Progenitor cell of endocrine pancreas (in vitro differentiated cells): ENCODE results near the gene PTPRT. TPM values are rescaled to one million over a fixed set of nuclear protein-coding genes. Genes with fewer than 3 reads are reported as not detected.

Source experiments
- DNase-seq: peaks from one replicate; pipeline ENCODE4 v3.0.0; 2021; ENCODE audit warnings: low spot score; ENCODE audit not compliant: unreplicated experiment
- H3K27ac Mint-ChIP-seq: 2 replicates; pipeline ENCODE4 v1.8.0; 2021; ENCODE audit warnings: mild to moderate bottlenecking, moderate library complexity, mixed read lengths
- H3K27me3 Mint-ChIP-seq: 2 replicates; pipeline ENCODE4 v1.8.0; 2021; ENCODE audit warnings: mixed read lengths
- H3K36me3 Mint-ChIP-seq: 2 replicates; pipeline ENCODE4 v1.8.0; 2022; ENCODE audit warnings: mixed read lengths; ENCODE audit not compliant: insufficient read depth
- H3K4me1 Mint-ChIP-seq: 2 replicates; pipeline ENCODE4 v1.8.0; 2021; ENCODE audit warnings: low read depth, mixed read lengths
- H3K4me3 Mint-ChIP-seq: 2 replicates; pipeline ENCODE4 v1.8.0; 2021; ENCODE audit warnings: low read depth, mild to moderate bottlenecking, moderate library complexity, mixed read lengths
- H3K9me3 Mint-ChIP-seq: 2 replicates; pipeline ENCODE4 v1.8.0; 2021; ENCODE audit warnings: low read depth, mixed read lengths
- CTCF ChIP-seq: fragments of 200-600 bp; sonication (generic); IDR thresholded peaks from one replicate; pipeline ENCODE4 v1.5.0; 2021; ENCODE audit warnings: antibody characterized with exemption, mild to moderate bottlenecking; ENCODE audit not compliant: unreplicated experiment
- total RNA-seq: library from RNA; stranded (reverse); gene quantifications from 2 replicates; pipeline ENCODE4 v1.2.1, GENCODE V29; 2021

Gene PTPRT
- total RNA-seq, 1 donor from 2014 or later: 65.9 TPM

- Mint-ChIP-seq H3K4me3 (no peak overlapping the region), H3K9me3 (peaks cover 3% of the 10 kb centered on the region), H3K36me3 (peaks cover 13% of the 10 kb centered on the region), H3K4me1 (no peaks in the 10 kb centered on the region), H3K27me3 (no peaks in the 10 kb centered on the region), H3K27ac (no peak overlapping the region)
- no peak for DNase-seq
- no peak for TF ChIP-seq CTCF
Observed at GRCh38 chr20:42873259-42873658, 316.4 kb downstream of the PTPRT start.

- no peak for DNase-seq
- H3K27me3 Mint-ChIP-seq: no peaks in the 10 kb centered on the region
- peaks cover 2% of the 10 kb centered on the region for H3K4me1 Mint-ChIP-seq
- peaks cover 2% of the 10 kb centered on the region for H3K36me3 Mint-ChIP-seq
- H3K4me3 Mint-ChIP-seq: no peak overlapping the region
- H3K9me3 Mint-ChIP-seq: no peaks in the 10 kb centered on the region
- no peak for TF ChIP-seq CTCF
- H3K27ac Mint-ChIP-seq: no peak overlapping the region
Observed at GRCh38 chr20:42864116-42864515, 325.6 kb downstream of the PTPRT start.

- Mint-ChIP-seq H3K4me3 (no peak overlapping the region), H3K4me1 (peaks cover 2% of the 10 kb centered on the region), H3K27me3 (no peaks in the 10 kb centered on the region), H3K27ac (peak overlapping the region; percentile 54), H3K36me3 (peaks cover 7% of the 10 kb centered on the region), H3K9me3 (no peaks in the 10 kb centered on the region)
- no peak for DNase-seq
- no peak for TF ChIP-seq CTCF
Observed at GRCh38 chr20:42862446-42862845, 327.3 kb downstream of the PTPRT start.

- H3K36me3 Mint-ChIP-seq: peaks cover 9% of the 10 kb centered on the region
- H3K27me3 Mint-ChIP-seq: no peaks in the 10 kb centered on the region
- no peak overlapping the region for H3K4me3 Mint-ChIP-seq
- no peak overlapping the region for H3K27ac Mint-ChIP-seq
- no peak for DNase-seq
- no peak for TF ChIP-seq CTCF
- H3K9me3 Mint-ChIP-seq: peaks cover 3% of the 10 kb centered on the region
- H3K4me1 Mint-ChIP-seq: peaks cover 10% of the 10 kb centered on the region
Observed at GRCh38 chr20:42857446-42857845, 332.3 kb downstream of the PTPRT start.

GRCh38 chr20:42855896-42856295 lies 333.8 kb downstream of the PTPRT start:
- Mint-ChIP-seq H3K4me3 (no peak overlapping the region), H3K9me3 (peaks cover 3% of the 10 kb centered on the region), H3K27me3 (no peaks in the 10 kb centered on the region), H3K36me3 (peaks cover 9% of the 10 kb centered on the region), H3K27ac (no peak overlapping the region), H3K4me1 (peaks cover 10% of the 10 kb centered on the region)
- TF ChIP-seq CTCF: no peak
- DNase-seq: no peak
